Spleen (tissue), 7 donors: Measurements from ENCODE around the gene CTAGE8.
"Not testable (repeated sequence)": the region's sequence is repeated elsewhere in the genome, so short reads cannot be mapped to it uniquely, and the experiment has no call there.

ENCODE experiments used
- CTCF ChIP-seq, 11 experiments: fragments of 200-600 bp in 7 of 11; fragments of 450-650 bp in 4 of 11; sonication (generic) in 4 of 11; IDR thresholded peaks in 8 of 11; conservative IDR thresholded peaks in 3 of 11; 1 replicate in 7 of 11; 2 replicates in 4 of 11; pipeline versions ENCODE4 v1.4.0 to v1.8.0; 2016 to 2021; ENCODE audit warnings: antibody characterized with exemption in 11 of 11, inconsistent platforms in 4 of 11, mild to moderate bottlenecking in 1 of 11
- POLR2A ChIP-seq, 3 donors: fragments of 450-650 bp; IDR thresholded peaks; one replicate each; pipeline ENCODE4 v1.5.1; 2017; ENCODE audit warnings: antibody characterized with exemption in 3 of 3, mild to moderate bottlenecking in 1 of 3
- POLR2AphosphoS5 ChIP-seq, 3 donors: sonication (generic); formaldehyde crosslinking; IDR thresholded peaks; one replicate each; pipeline ENCODE4 v1.5.1; 2017; ENCODE audit warnings: antibody characterized with exemption in 3 of 3
- donor health status: DM: no; HTN: no; CAD: no; lungs with moderate emphysema.
- donor health status: DM: no; HTN: no; CAD: no.
- donor health status: DM: no; HTN: no; CAD: no.

GRCh38 chr7:144218581-144218980 lies 50.5 kb downstream of the CTAGE8 start:
- not testable (repeated sequence) for TF ChIP-seq CTCF (IDR thresholded peaks at IDR 0.05 in 8 of 11, conservative IDR thresholded peaks at IDR 0.05 in 3 of 11); POLR2AphosphoS5 (IDR thresholded peaks at IDR 0.05); POLR2A (IDR thresholded peaks at IDR 0.05)
